Stomach (tissue), 4 donors: ENCODE data around the gene ITGA1.

Experiments used
- CTCF ChIP-seq, 7 experiments: fragments of 450-650 bp in 4 of 7; fragments of 200-600 bp in 3 of 7; sonication (generic) in 3 of 7; IDR thresholded peaks; one replicate each; pipeline ENCODE4 v1.5.1; 2016 to 2019; ENCODE audit warnings: antibody characterized with exemption in 7 of 7, control low read depth in 2 of 7, mild to moderate bottlenecking in 1 of 7
- POLR2A ChIP-seq, 4 donors: fragments of 450-650 bp; IDR thresholded peaks; one replicate each; pipeline ENCODE4 v1.6.1; 2016; ENCODE audit warnings: antibody characterized with exemption in 4 of 4, control low read depth in 2 of 4, mild to moderate bottlenecking in 1 of 4, moderate library complexity in 1 of 4
- POLR2AphosphoS5 ChIP-seq, 3 donors: sonication (generic); formaldehyde crosslinking; IDR thresholded peaks; one replicate each; pipeline ENCODE4 v1.6.1; 2016; ENCODE audit warnings: antibody characterized with exemption in 3 of 3

GRCh38 chr5:52767766-52768480, 19.8 kb upstream of the ITGA1 start:
- TF ChIP-seq CTCF (IDR thresholded peaks at IDR 0.05) (no peak), POLR2A (IDR thresholded peaks at IDR 0.05) (no peak), POLR2AphosphoS5 (IDR thresholded peaks at IDR 0.05) (no peak)
